HepG2 (cell line): Measurements from ENCODE around the gene RSPH4A. TPM values are rescaled to one million over a fixed set of nuclear protein-coding genes. Genes with fewer than 3 reads are reported as not detected.
"Not testable (repeated sequence)": the region's sequence is repeated elsewhere in the genome, so short reads cannot be mapped to it uniquely, and the experiment has no call there.

Experiments
- ATAC-seq: fragments of 200-7000 bp; cut with Tn5 transposase; 3 replicates; pipeline ENCODE4 v1.9.1; 2020; ENCODE audit warnings: mild to moderate bottlenecking, moderate library complexity
- BruUV-seq: library from RNA; stranded (reverse); fragments of 400-500 nt; replicated peaks from 2 replicates; lab custom pipeline; 2021; lab: Mats Ljungman, UMichigan
- CTCF ChIA-PET: fragments of 300-600 bp; formaldehyde crosslinking; extraction: SDS; loops from one replicate; lab custom pipeline; 2021; ENCODE audit warnings: low total read pairs, inconsistent platforms, low intra/inter-chr PET ratio; lab: Yijun Ruan, JAX
- POLR2A ChIA-PET: fragments of 350-600 bp; sonication (Branson Sonifier 250); formaldehyde crosslinking; loops from one replicate; lab custom pipeline; 2020; ENCODE audit warnings: antibody characterized with exemption, inconsistent platforms; lab: Yijun Ruan, JAX
- DNase-seq: peaks from one replicate; pipeline ENCODE4 v3.0.0-alpha.2; 2015; ENCODE audit warnings: low spot score
- FAIRE-seq: peaks from 3 replicates; lab custom pipeline; 2011; peaks lifted over from hg19 to GRCh38; lab: Jason Lieb, UNC
- H2AFZ ChIP-seq: one replicate; pipeline ENCODE4 v1.6.1; 2011; ENCODE audit warnings: low read length, inconsistent platforms
- H3K27ac ChIP-seq: fragments of 300-600 bp; 3 replicates; pipeline ENCODE4 v1.8.0; 2011; ENCODE audit warnings: mixed run types, mild to moderate bottlenecking, mixed read lengths, low read length, inconsistent platforms; ENCODE audit not compliant: insufficient read depth; ENCODE audit errors: extremely low read length
- H3K27me3 ChIP-seq, 2 experiments: fragments of 200-600 bp in 1 of 2; 2 replicates in 1 of 2; 3 replicates in 1 of 2; pipeline versions ENCODE4 v1.6.0 to v1.8.0; 2011; ENCODE audit warnings: low read length in 2 of 2, mild to moderate bottlenecking in 2 of 2, moderate library complexity in 2 of 2, inconsistent platforms in 1 of 2; ENCODE audit not compliant: insufficient read depth in 2 of 2, control insufficient read depth in 1 of 2
- H3K36me3 ChIP-seq, 2 experiments: fragments of 200-600 bp in 1 of 2; replicated peaks in 1 of 2; 2 replicates in 1 of 2; 3 replicates in 1 of 2; pipeline versions ENCODE4 v1.5.1 to v1.8.0; 2011; ENCODE audit warnings: low read length in 2 of 2, inconsistent platforms in 1 of 2; ENCODE audit not compliant: insufficient read depth in 2 of 2, control insufficient read depth in 1 of 2
- H3K4me1 ChIP-seq: 2 replicates; pipeline ENCODE4 v1.5.1; 2012; ENCODE audit warnings: low read length, inconsistent platforms; ENCODE audit not compliant: insufficient read depth
- H3K4me2 ChIP-seq: 2 replicates; pipeline ENCODE4 v1.6.0; 2011; ENCODE audit warnings: low read depth, low read length, inconsistent platforms
- H3K4me3 ChIP-seq, 3 experiments: fragments of 200-600 bp in 1 of 3; sonication (generic), shearing (Covaris generic) in 1 of 3; replicated peaks in 1 of 3; 2 replicates each; pipeline ENCODE4 v1.5.1; 2011 to 2016; ENCODE audit warnings: low read length in 3 of 3, inconsistent platforms in 2 of 3, low read depth in 2 of 3, mild to moderate bottlenecking in 2 of 3, control low read depth in 1 of 3, mixed read lengths in 1 of 3; ENCODE audit not compliant: insufficient read depth in 1 of 3
- H3K79me2 ChIP-seq: one replicate; pipeline ENCODE4 v1.6.1; 2011; ENCODE audit warnings: low read length, inconsistent platforms; ENCODE audit not compliant: insufficient read depth
- H3K9ac ChIP-seq: 2 replicates; pipeline ENCODE4 v1.6.0; 2011; ENCODE audit warnings: mild to moderate bottlenecking, low read depth, low read length, inconsistent platforms; ENCODE audit not compliant: insufficient read depth
- H3K9me3 ChIP-seq: 2 replicates; pipeline ENCODE4 v1.5.1; 2012; ENCODE audit warnings: mild to moderate bottlenecking, low read length
- H4K20me1 ChIP-seq: 2 replicates; pipeline ENCODE4 v1.6.0; 2011; ENCODE audit warnings: inconsistent platforms, mild to moderate bottlenecking, low read length, moderate library complexity; ENCODE audit not compliant: insufficient read depth
- SRSF1 ChIP-seq: fragments of 200-400 bp; formaldehyde crosslinking; optimal IDR thresholded peaks from 2 replicates; pipeline ENCODE3; 2017; ENCODE audit warnings: mild to moderate bottlenecking, low read depth, low read length, moderate library complexity
- ZMAT3 ChIP-seq: sonication (generic); formaldehyde crosslinking; conservative IDR thresholded peaks from 2 replicates; pipeline ENCODE4 v1.7.0; 2021; ENCODE audit warnings: missing genetic modification reagents
- ZNF431 ChIP-seq: sonication (generic); formaldehyde crosslinking; IDR thresholded peaks from 2 replicates; pipeline ENCODE4 v1.9.0; 2022; ENCODE audit warnings: missing genetic modification reagents, low read depth, mild to moderate bottlenecking, borderline replicate concordance
- ZNF850 ChIP-seq: sonication (generic); formaldehyde crosslinking; conservative IDR thresholded peaks from 2 replicates; pipeline ENCODE4 v1.9.0; 2021; ENCODE audit warnings: mild to moderate bottlenecking, missing genetic modification reagents
- WGBS: methylation state at CpG from one replicate; pipeline ENCODE4 v1.1.6; 2017; ENCODE audit warnings: low lambda C conversion rate; 5-methylcytosine and 5-hydroxymethylcytosine counted together
- in situ Hi-C: cut with HindIII; loops from 2 replicates; pipeline ENCODE4 v1.10.0; 2017; ENCODE audit warnings: low pct_unique_long_range_greater_than_20kb; ENCODE audit not compliant: extremely low pct_ligation_motif_present
- intact Hi-C: fragments of 100-400 bp; cut with micrococcal nuclease; formaldehyde crosslinking; loops from one replicate; pipeline ENCODE4 v1.10.0; 2022; ENCODE audit not compliant: unreplicated experiment
- polyA plus RNA-seq, 8 experiments: library from polyadenylated mRNA; depleted of rRNA in 3 of 8; stranded (reverse) in 7 of 8; unstranded in 1 of 8; fragments of >200 nt; fragmentation: Illumina TruSeq in 4 of 8; extraction: Trizol in 4 of 8; gene quantifications; 2 replicates each; pipeline versions ENCODE4 v1.2.1 to v1.2.3, GENCODE V29; 2011 to 2016; ENCODE audit warnings: low read depth in 4 of 8, missing spikeins in 1 of 8, mixed read lengths in 1 of 8; ENCODE audit not compliant: insufficient read depth in 1 of 8
- total RNA-seq, 5 experiments: library from RNA; depleted of rRNA; stranded (reverse); fragments of >200 nt; fragmentation: Illumina TruSeq; extraction: Trizol; gene quantifications; 2 replicates each; pipeline ENCODE4 v1.2.3, GENCODE V29; 2016; ENCODE audit warnings: low read depth in 1 of 5

Gene RSPH4A
- total and polyA plus RNA-seq, 2 of the 13 experiments (the other 11 are each of a cell fraction or from before 2014, with no cell fraction given): 0.24 to 0.40 TPM

- no peak for TF ChIP-seq ZMAT3 (CRISPR knock-in tag)
- no peak for TF ChIP-seq SRSF1
- TF ChIP-seq ZNF850 (CRISPR knock-in tag): no peak
Measured at GRCh38 chr6:116596815-116597214, 19.5 kb upstream of the RSPH4A start (continued).

GRCh38 chr6:116603916-116604315 is 12.4 kb upstream of the RSPH4A start:
- H3K79me2 ChIP-seq, FAIRE-seq, H3K4me3 ChIP-seq, H4K20me1 ChIP-seq, H3K4me1 ChIP-seq, H3K27me3 ChIP-seq, POLR2A ChIA-PET, H3K4me2 ChIP-seq, in situ Hi-C loops, H3K9me3 ChIP-seq, H2AFZ ChIP-seq: not testable (repeated sequence)
- WGBS: 77% methylated on average over 3 of the region's 3 CpGs
- TF ChIP-seq ZNF431: peak; percentile 53; the same call in 1 of the 2 replicates
- TF ChIP-seq, all 625 proteins: peak for 1; not testable (repeated sequence) for 624
- ATAC-seq, H3K36me3 ChIP-seq, H3K27ac ChIP-seq, DNase-seq, intact Hi-C loops, BruUV-seq, H3K9ac ChIP-seq, CTCF ChIA-PET: not testable (repeated sequence)

- H4K20me1 ChIP-seq, CTCF ChIA-PET, ATAC-seq, intact Hi-C loops, H3K4me2 ChIP-seq, BruUV-seq, H3K79me2 ChIP-seq, H3K9me3 ChIP-seq, H3K27me3 ChIP-seq, H3K4me3 ChIP-seq, FAIRE-seq, in situ Hi-C loops, H3K27ac ChIP-seq, H3K36me3 ChIP-seq, POLR2A ChIA-PET, H2AFZ ChIP-seq, H3K4me1 ChIP-seq, H3K9ac ChIP-seq, DNase-seq: not testable (repeated sequence)
- 73% methylated on average over 3 of the region's 3 CpGs for WGBS
Measured at GRCh38 chr6:116604868-116605267, 11.4 kb upstream of the RSPH4A start.
